NCI-H526 (cell line): Measurements from ENCODE around the gene SVEP1.

Experiments
- DNase-seq, 2 experiments: peaks; one replicate each; lab custom pipeline; 2025; lab: John Stamatoyannopoulos, UW

SVEP1 gene

DNA sequence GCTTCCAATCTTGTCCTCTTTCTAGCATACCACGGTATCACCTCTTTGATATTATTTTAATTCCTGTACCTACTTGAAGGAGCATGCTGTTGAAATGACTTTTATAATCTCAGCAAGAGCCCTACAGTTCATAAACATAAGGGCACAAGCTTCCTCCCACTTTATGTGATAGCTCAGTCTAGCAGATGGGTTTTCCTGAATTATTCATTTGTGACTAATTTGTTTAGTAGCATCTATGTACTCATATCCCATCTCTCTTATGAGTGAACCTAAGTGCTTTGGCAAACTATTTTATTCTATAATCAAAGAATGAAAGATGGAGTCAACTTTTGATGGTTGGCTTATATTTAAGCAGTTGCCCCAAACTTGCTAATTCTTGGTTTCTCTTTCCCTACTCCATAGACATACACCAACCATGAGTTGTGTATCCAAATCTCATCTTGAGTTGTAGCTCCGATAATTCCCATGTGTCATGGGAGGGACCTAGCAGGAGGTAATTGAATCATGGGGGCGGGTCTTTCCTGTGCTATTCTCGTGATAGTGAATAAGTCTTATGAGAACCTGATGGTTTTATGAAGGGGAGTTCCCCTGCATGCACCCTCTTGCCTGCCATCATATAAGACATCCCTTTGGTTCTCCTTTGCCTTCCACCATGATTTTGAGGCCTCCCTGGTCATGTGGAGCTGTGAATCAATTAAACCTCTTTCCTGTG, 259.6 kb downstream of the SVEP1 start:
- no peak for DNase-seq

DNA sequence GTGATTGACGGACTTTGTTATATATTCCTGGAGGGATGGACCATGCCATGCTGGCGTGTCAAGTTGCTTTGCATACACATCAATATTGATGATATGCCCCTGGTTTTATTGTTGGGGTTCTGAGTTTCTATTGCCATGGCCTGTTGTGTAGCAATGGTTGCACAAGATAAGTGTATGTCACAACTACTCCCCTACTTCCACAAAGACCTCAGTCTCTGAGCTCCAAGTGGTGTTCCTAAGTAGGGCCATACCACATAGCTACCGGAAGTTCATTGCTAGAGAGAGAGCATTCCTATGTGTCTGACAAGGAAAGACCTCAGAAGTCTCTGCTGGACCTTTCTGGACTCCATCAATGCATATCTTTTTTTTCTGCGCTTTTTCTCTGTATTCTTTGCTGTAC, 261.6 kb downstream of the SVEP1 start:
- DNase-seq: no peak

DNA sequence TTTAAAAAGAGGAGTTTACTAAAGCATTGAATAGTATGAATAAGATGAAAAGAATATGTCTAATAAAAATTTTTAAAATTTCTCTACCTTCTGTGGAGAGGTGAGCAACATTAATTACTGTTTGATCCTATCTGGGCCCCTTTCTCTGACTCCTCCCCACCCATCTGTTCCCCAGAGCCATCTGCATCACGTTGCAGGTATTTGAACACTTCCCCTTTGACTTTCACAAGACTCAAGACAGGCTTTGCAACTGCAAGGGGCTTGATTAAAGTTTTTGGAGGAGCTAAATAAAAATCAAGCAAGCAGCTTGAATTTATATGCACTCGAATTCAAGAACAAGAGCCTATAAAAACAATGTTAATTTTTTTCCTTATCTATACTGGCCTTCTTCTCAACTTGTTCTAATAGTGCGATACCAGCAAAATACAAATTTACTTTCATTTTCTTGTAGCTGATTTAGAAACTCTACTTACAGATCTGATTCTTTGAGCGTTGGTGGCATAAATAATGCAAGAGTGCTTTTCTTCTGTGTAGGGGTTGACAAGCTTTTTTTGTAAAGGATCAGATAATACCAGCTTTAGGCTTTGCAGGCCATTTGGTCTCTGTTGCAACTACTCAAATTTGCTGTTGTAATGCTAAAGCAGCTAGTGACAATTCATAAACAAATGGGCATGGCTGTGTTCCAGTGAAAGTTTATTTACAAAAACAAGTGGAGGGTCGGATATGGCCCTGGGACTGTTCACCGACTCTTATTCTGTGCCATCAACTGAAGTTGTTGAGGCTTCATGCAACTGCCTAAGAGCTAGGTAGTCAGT, 263.1 kb downstream of the SVEP1 start:
- no peak for DNase-seq
